HG03025 (cell line): ENCODE data around the gene FADS1.

Experiments used
- ATAC-seq: cut with Tn5 transposase; IDR thresholded peaks from one replicate; pipeline ENCODE4 v1.9.1; 2021; ENCODE audit warnings: mild to moderate bottlenecking, moderate library complexity; ENCODE audit not compliant: unreplicated experiment, low FRiP score

Gene FADS1

GRCh38 chr11:61816736-61817455 is at the start of gene FADS1:
TSS of gene FADS1 (minus strand) at chr11:61817003. CDS start at chr11:61816929, 74 bp downstream.
- peak; percentile 32 for ATAC-seq

GRCh38 chr11:61866231-61866957 is 49.6 kb upstream of the FADS1 start:
- no peak for ATAC-seq

- ATAC-seq = no peak
Observed at GRCh38 chr11:61864814-61865775, 48.3 kb upstream of the FADS1 start.

GRCh38 chr11:61863548-61864081 is 46.8 kb upstream of the FADS1 start:
- ATAC-seq = no peak

GRCh38 chr11:61862714-61863547 is 46.1 kb upstream of the FADS1 start:
- ATAC-seq = no peak

GRCh38 chr11:61861634-61862033 is 44.8 kb upstream of the FADS1 start:
- ATAC-seq = no peak

GRCh38 chr11:61860054-61860903 is 43.5 kb upstream of the FADS1 start:
- no peak for ATAC-seq

- ATAC-seq = no peak
Observed at GRCh38 chr11:61855939-61856680, 39.3 kb upstream of the FADS1 start.

- ATAC-seq = no peak
Observed at GRCh38 chr11:61854966-61855714, 38.3 kb upstream of the FADS1 start.

GRCh38 chr11:61854206-61854895 is 37.5 kb upstream of the FADS1 start:
- no peak for ATAC-seq

GRCh38 chr11:61853698-61854169 is 36.9 kb upstream of the FADS1 start:
- no peak for ATAC-seq

GRCh38 chr11:61851900-61852295 is 35.1 kb upstream of the FADS1 start:
- no peak for ATAC-seq

- no peak for ATAC-seq
Observed at GRCh38 chr11:61851113-61851899, 34.5 kb upstream of the FADS1 start.

GRCh38 chr11:61850687-61851086 is 33.9 kb upstream of the FADS1 start:
- no peak for ATAC-seq

GRCh38 chr11:61848631-61849030 is 31.8 kb upstream of the FADS1 start:
- no peak for ATAC-seq
